K562 (cell line): ENCODE measurements around the gene ZNF581. TPM values are rescaled to one million over a fixed set of nuclear protein-coding genes. Genes with fewer than 3 reads are reported as not detected.

Experiments
- ATAC-seq: fragments of 200-7000 bp; cut with Tn5 transposase; 3 replicates; pipeline ENCODE4 v1.9.1; 2020; ENCODE audit warnings: moderate library complexity
- BruUV-seq: library from RNA; stranded (reverse); fragments of 400-500 nt; replicated peaks from 2 replicates; lab custom pipeline; 2021; lab: Mats Ljungman, UMichigan
- CTCF ChIA-PET: fragments of 300-600 bp; formaldehyde crosslinking; extraction: SDS; loops from one replicate; lab custom pipeline; 2021; ENCODE audit warnings: low intra/inter-chr PET ratio; lab: Yijun Ruan, JAX
- POLR2A ChIA-PET: fragments of 300-600, 350-650 bp; sonication (Branson Sonifier 250); formaldehyde crosslinking; extraction: SDS; loops from one replicate; lab custom pipeline; 2021; ENCODE audit warnings: antibody characterized with exemption, inconsistent platforms; lab: Yijun Ruan, JAX
- DNase-seq, 4 experiments: peaks; one replicate each; pipeline versions ENCODE4 v3.0.0 to v3.0.0-alpha.2; 2011 to 2018; ENCODE audit warnings: low spot score in 3 of 4, mixed read lengths in 3 of 4; ENCODE audit errors: extremely low read depth in 1 of 4
- FAIRE-seq: peaks from 2 replicates; lab custom pipeline; 2011; peaks lifted over from hg19 to GRCh38; lab: Jason Lieb, UNC
- H2AFZ ChIP-seq: 2 replicates; pipeline ENCODE4 v1.6.0; 2011; ENCODE audit warnings: low read depth, low read length, control low read depth, inconsistent platforms
- H3K27ac ChIP-seq: fragments of 200-600 bp; 3 replicates; pipeline ENCODE4 v1.8.0; 2011; ENCODE audit warnings: low read depth, mild to moderate bottlenecking, control low read depth, inconsistent platforms, low read length, moderate library complexity, mixed read lengths; ENCODE audit errors: extremely low read depth
- H3K27me3 ChIP-seq, 2 experiments: fragments of 300-600 bp in 1 of 2; 2 replicates in 1 of 2; 3 replicates in 1 of 2; pipeline versions ENCODE4 v1.6.0 to v1.8.0; 2011; ENCODE audit warnings: inconsistent platforms in 2 of 2, low read length in 2 of 2, mild to moderate bottlenecking in 1 of 2, mixed read lengths in 1 of 2, moderate library complexity in 1 of 2; ENCODE audit not compliant: control insufficient read depth in 2 of 2, insufficient read depth in 2 of 2
- H3K36me3 ChIP-seq: fragments of 300-600 bp; 3 replicates; pipeline ENCODE4 v1.8.0; 2011; ENCODE audit warnings: mild to moderate bottlenecking, low read length, inconsistent platforms; ENCODE audit not compliant: control insufficient read depth, insufficient read depth
- H3K4me1 ChIP-seq, 2 experiments: fragments of 200-600 bp in 1 of 2; replicated peaks in 1 of 2; 2 replicates in 1 of 2; 3 replicates in 1 of 2; pipeline versions ENCODE4 v1.5.1 to v1.8.0; 2011; ENCODE audit warnings: inconsistent platforms in 2 of 2, low read length in 2 of 2, mild to moderate bottlenecking in 1 of 2, mixed read lengths in 1 of 2, moderate library complexity in 1 of 2; ENCODE audit not compliant: control insufficient read depth in 2 of 2, insufficient read depth in 2 of 2
- H3K4me2 ChIP-seq: 2 replicates; pipeline ENCODE4 v1.6.1; 2011; ENCODE audit warnings: low read length, control low read depth, inconsistent platforms, mixed read lengths; ENCODE audit not compliant: insufficient read depth
- H3K4me3 ChIP-seq: fragments of 200-600 bp; sonication (generic), shearing (Covaris generic); 2 replicates; pipeline ENCODE4 v1.5.1; 2016; ENCODE audit warnings: control low read depth, inconsistent platforms
- H3K79me2 ChIP-seq: fragments of 200-600 bp; 3 replicates; pipeline ENCODE4 v1.8.0; 2011; ENCODE audit warnings: low read length, inconsistent platforms; ENCODE audit not compliant: control insufficient read depth, insufficient read depth
- H3K9ac ChIP-seq, 2 experiments: 2 replicates each; pipeline versions ENCODE4 v1.6.0 to v1.6.1; 2011; ENCODE audit warnings: low read depth in 2 of 2, low read length in 2 of 2, control low read depth in 1 of 2, inconsistent platforms in 1 of 2, mild to moderate bottlenecking in 1 of 2, mixed read lengths in 1 of 2; ENCODE audit not compliant: insufficient read depth in 1 of 2
- H3K9me1 ChIP-seq: one replicate; pipeline ENCODE4 v1.6.0; 2011; ENCODE audit warnings: inconsistent platforms, mild to moderate bottlenecking, low read length, moderate library complexity; ENCODE audit not compliant: control insufficient read depth, insufficient read depth
- H3K9me3 ChIP-seq: replicated peaks from 2 replicates; pipeline ENCODE4 v1.5.1; 2011; ENCODE audit warnings: low read depth, low read length, inconsistent platforms; ENCODE audit not compliant: control insufficient read depth, insufficient read depth
- H4K20me1 ChIP-seq: replicated peaks from 2 replicates; pipeline ENCODE4 v1.6.1; 2011; ENCODE audit warnings: low read length, inconsistent platforms, mixed read lengths; ENCODE audit not compliant: control insufficient read depth, insufficient read depth
- CTBP1 ChIP-seq: fragments of 450-650 bp; IDR thresholded peaks from 2 replicates; pipeline ENCODE4 v1.6.1; 2016; ENCODE audit warnings: borderline replicate concordance
- EGR1 ChIP-seq: fragments of 450-650 bp; conservative IDR thresholded peaks from 2 replicates; pipeline ENCODE4 v1.6.1; 2017; ENCODE audit warnings: mild to moderate bottlenecking
- FOXJ2 ChIP-seq: fragments of 200-800 bp; sonication (Bioruptor generic); IDR thresholded peaks from 2 replicates; pipeline ENCODE4 v1.6.1; 2016; ENCODE audit warnings: missing genetic modification characterization, missing compliant biosample characterization
- GABPB1 ChIP-seq: sonication (generic); formaldehyde crosslinking; IDR thresholded peaks from 2 replicates; pipeline ENCODE4 v1.8.0; 2022; ENCODE audit warnings: mild to moderate bottlenecking, missing genetic modification reagents
- HMG20B ChIP-seq: fragments of 250-450 bp; sonication (Bioruptor Pico); IDR thresholded peaks from 2 replicates; pipeline ENCODE4 v1.5.0; 2021; ENCODE audit warnings: mild to moderate bottlenecking
- POLR2AphosphoS5 ChIP-seq: IDR thresholded peaks from 2 replicates; pipeline ENCODE4 v1.6.1; 2011; ENCODE audit warnings: mild to moderate bottlenecking, low read depth, low read length, moderate library complexity; ENCODE audit not compliant: control insufficient read depth, insufficient read depth
- RBFOX2 ChIP-seq: fragments of 200-400 bp; formaldehyde crosslinking; IDR thresholded peaks from 2 replicates; pipeline ENCODE4 v1.6.1; 2017; ENCODE audit warnings: low read depth, mild to moderate bottlenecking, low read length, moderate library complexity
- SP1 ChIP-seq: sonication (generic); formaldehyde crosslinking; IDR thresholded peaks from 2 replicates; pipeline ENCODE4 v1.8.1; 2022; ENCODE audit warnings: mild to moderate bottlenecking, missing genetic modification reagents
- TEAD4 ChIP-seq, 2 experiments: sonication (generic) in 1 of 2; formaldehyde crosslinking in 1 of 2; IDR thresholded peaks; 2 replicates each; pipeline versions ENCODE4 v1.6.1 to v1.8.0; 2012 to 2022; ENCODE audit warnings: borderline replicate concordance in 1 of 2, inconsistent platforms in 1 of 2, low read length in 1 of 2, mild to moderate bottlenecking in 1 of 2, missing genetic modification reagents in 1 of 2
- ZBTB7A ChIP-seq: IDR thresholded peaks from 2 replicates; pipeline ENCODE4 v1.6.1; 2011; ENCODE audit warnings: low read depth, mild to moderate bottlenecking, low read length, moderate library complexity, borderline replicate concordance; ENCODE audit not compliant: control insufficient read depth
- ZFX ChIP-seq: sonication (generic); formaldehyde crosslinking; IDR thresholded peaks from 2 replicates; pipeline ENCODE4 v1.8.0; 2022; ENCODE audit warnings: mild to moderate bottlenecking, missing genetic modification reagents, moderate library complexity
- ZNF445 ChIP-seq: fragments of 250-450 bp; sonication (Bioruptor Pico); IDR thresholded peaks from 2 replicates; pipeline ENCODE4 v1.4.0; 2020; ENCODE audit warnings: low read depth, mild to moderate bottlenecking, moderate library complexity
- WGBS: fragments of 100-300 bp; shearing (Covaris generic); methylation state at CpG from one replicate; pipeline ENCODE4 v1.1.6; 2016; ENCODE audit warnings: low coverage, mixed read lengths; ENCODE audit not compliant: insufficient coverage; ENCODE audit errors: missing lambda C conversion rate; 5-methylcytosine and 5-hydroxymethylcytosine counted together
- in situ Hi-C: fragments of 300-500 bp; cut with MboI; formaldehyde crosslinking; loops from 4 replicates; pipeline ENCODE4 v1.15.0; 2018; ENCODE audit warnings: inconsistent platforms, mixed read lengths
- intact Hi-C: fragments of 100-400 bp; cut with micrococcal nuclease; formaldehyde crosslinking; loops from 2 replicates; pipeline ENCODE4 v1.14.2; 2022
- polyA plus RNA-seq, 8 experiments: library from polyadenylated mRNA; depleted of rRNA in 4 of 8; stranded (reverse) in 5 of 8; unstranded in 3 of 8; fragments of >200 nt; fragmentation: Nextera tagmentation in 2 of 8; fragmentation: Illumina TruSeq in 1 of 8; extraction: Ambion mirVana in 2 of 8; extraction: Trizol in 1 of 8; gene quantifications; 2 replicates each; pipeline versions ENCODE4 v1.2.1 to v1.2.3, GENCODE V29; 2011 to 2014; ENCODE audit warnings: inconsistent platforms in 1 of 8, missing spikeins in 1 of 8
- total RNA-seq, 7 experiments: library from RNA; depleted of rRNA in 6 of 7; stranded (reverse); fragments of >200 nt in 6 of 7; fragmentation: Illumina TruSeq in 2 of 7; extraction: Trizol in 2 of 7; gene quantifications; 2 replicates each; pipeline versions ENCODE4 v1.2.1 to v1.2.3, GENCODE V29; 2011 to 2021; ENCODE audit warnings: low replicate concordance in 1 of 7
- TF ChIP-seq, protein P1 (sequence below), 2 experiments: IDR thresholded peaks; 2 replicates each; pipeline ENCODE4 v1.6.1; 2011; ENCODE audit warnings: borderline replicate concordance in 1 of 2, control low read depth in 1 of 2, low read depth in 1 of 2, low read length in 1 of 2, mild to moderate bottlenecking in 1 of 2, mixed read lengths in 1 of 2, moderate library complexity in 1 of 2; ENCODE audit not compliant: insufficient read depth in 1 of 2, insufficient read length in 1 of 2, poor library complexity in 1 of 2, severe bottlenecking in 1 of 2; ENCODE audit errors: extremely low read depth in 1 of 2
- TF ChIP-seq, protein P2 (sequence below), 2 experiments: fragments of 450-650 bp; IDR thresholded peaks; 2 replicates each; pipeline ENCODE4 v1.6.1; 2016
- TF ChIP-seq, protein P3 (sequence below): fragments of 250-450 bp; sonication (Bioruptor Pico); IDR thresholded peaks from 2 replicates; pipeline ENCODE4 v1.5.0; 2020; ENCODE audit warnings: mild to moderate bottlenecking

ZNF581 gene
- total and polyA plus RNA-seq, 9 of the 15 experiments (the other 6 are each of a cell fraction or from before 2014, with no cell fraction given): 2.4 to 39.4 (median 15.4) TPM

DNA sequence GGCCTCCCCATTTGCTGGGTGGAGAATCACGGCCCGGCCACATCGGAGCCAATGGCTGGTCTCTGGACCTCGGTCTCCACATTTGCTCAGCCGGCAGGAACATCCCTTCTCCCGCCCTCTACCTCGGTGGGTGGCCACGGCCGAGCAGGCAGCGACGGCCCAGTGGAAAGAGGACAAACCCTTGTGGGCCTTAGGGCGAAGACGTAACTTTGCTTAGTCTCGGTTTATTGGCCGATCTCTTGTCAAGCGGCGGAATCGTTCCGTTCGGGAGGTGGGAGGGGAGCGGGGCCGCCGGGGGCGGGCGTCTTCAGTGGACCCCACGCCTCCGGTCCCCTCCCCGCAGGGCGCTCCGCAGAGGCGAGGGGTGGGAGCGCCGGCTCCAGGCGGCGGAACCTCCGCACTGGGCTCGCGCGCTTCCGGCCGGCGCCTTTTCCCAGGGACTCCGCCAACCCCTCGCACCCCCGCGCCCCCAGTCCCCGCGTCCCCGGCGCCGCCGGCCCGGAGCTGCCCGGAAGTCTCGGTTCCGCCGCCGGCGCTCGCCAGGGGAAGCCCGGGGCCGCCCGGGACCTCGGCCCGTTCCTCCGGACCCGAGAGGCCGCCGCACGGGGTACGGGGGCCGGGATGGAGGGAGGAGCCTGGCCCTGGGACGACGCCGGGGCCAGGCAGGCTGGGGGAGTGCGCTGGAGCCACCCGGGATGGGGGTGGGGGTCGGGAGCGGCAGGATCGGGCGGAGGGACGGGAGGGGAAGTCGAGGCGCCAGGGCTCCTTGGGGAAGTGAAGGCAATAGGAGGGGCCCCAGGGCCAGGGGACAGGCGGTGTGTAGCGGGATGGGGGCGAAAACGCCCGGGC is 2.6 kb upstream of the ZNF581 start, which contains the start of gene ZNF580:
TSS of gene ZNF580 (plus strand) at position 426 of the 849 bp plus-strand sequence. CDS start 1,507 bp downstream, outside the sequence.
- no peaks in the 10 kb centered on the region for H3K9me3 ChIP-seq
- peaks cover 85% of the 10 kb centered on the region for H3K79me2 ChIP-seq
- no peaks in the 10 kb centered on the region for H4K20me1 ChIP-seq
- DNase-seq (peak; percentile 80 to 87 (median 86)), FAIRE-seq (peak; percentile 78), ATAC-seq (peak; percentile 79)
- POLR2A ChIA-PET: interaction anchor here (0.6 to 1.0 kb wide), 2 partner anchors 23 to 798 kb away, joined by 3 to 4 read pairs; no protein-coding TSS in a partner anchor
- H3K4me3 ChIP-seq: peak within 1 kb of the TSS; percentile 94
- H3K9ac ChIP-seq: peak within 1 kb of the TSS; percentile 79 to 89
- peak within 1 kb of the TSS; percentile 91 for H3K4me2 ChIP-seq
- 5% methylated on average over 27 of the region's 89 CpGs for WGBS
- no TSS peak for BruUV-seq
- intact Hi-C loops: no loop called here
- H3K27ac ChIP-seq: peak within 1 kb of the TSS; percentile 74
- H3K27me3 ChIP-seq: no peaks in the 10 kb centered on the region
- H3K36me3 ChIP-seq: peaks cover 30% of the 10 kb centered on the region; the same call in 2 of the 3 replicates
- H3K9me1 ChIP-seq: no peaks in the 10 kb centered on the region
- in situ Hi-C loops: loop anchor here (25.0 kb wide), 2 partner anchors 504 to 672 kb away; partner anchors contain the start of genes TNNT1 and ZSCAN5A
- CTCF ChIA-PET: interaction anchor here (1.1 to 1.2 kb wide), 2 partner anchors 13 kb away, joined by 5 read pairs; partner anchors contain the start of gene U2AF2
- H3K4me1 ChIP-seq: peaks cover 43 to 64% of the 10 kb centered on the region in 2 experiments
- H2AFZ ChIP-seq: peak within 1 kb of the TSS; percentile 58
- TF ChIP-seq, protein P1, sequence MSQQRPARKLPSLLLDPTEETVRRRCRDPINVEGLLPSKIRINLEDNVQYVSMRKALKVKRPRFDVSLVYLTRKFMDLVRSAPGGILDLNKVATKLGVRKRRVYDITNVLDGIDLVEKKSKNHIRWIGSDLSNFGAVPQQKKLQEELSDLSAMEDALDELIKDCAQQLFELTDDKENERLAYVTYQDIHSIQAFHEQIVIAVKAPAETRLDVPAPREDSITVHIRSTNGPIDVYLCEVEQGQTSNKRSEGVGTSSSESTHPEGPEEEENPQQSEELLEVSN (IDR thresholded peaks at IDR 0.05; ENCODE audit: borderline replicate concordance in 1 of 2, extremely low read depth in 1 of 2, insufficient read depth in 1 of 2, insufficient read length in 1 of 2, low read depth in 1 of 2, low read length in 1 of 2, poor library complexity in 1 of 2, severe bottlenecking in 1 of 2): peak in 1 of 2 experiments; percentile 87
- no peak for TF ChIP-seq CTBP1
- TF ChIP-seq POLR2AphosphoS5: 0 out of 2 replicates have a peak, but pooled peaks have one; percentile 37
- TF ChIP-seq EGR1: peak; percentile 78
- peak; percentile 82; the same call in 1 of the 2 replicates for TF ChIP-seq GABPB1 (CRISPR knock-in tag)
- TF ChIP-seq ZFX (CRISPR knock-in tag): peak; percentile 62; the same call in 1 of the 2 replicates
- peak; percentile 73 for TF ChIP-seq RBFOX2
- 0 out of 2 replicates have a peak, but pooled peaks have one; percentile 18 for TF ChIP-seq TEAD4 (IDR thresholded peaks at IDR 0.05; ENCODE audit: low read length)
- TF ChIP-seq TEAD4 (CRISPR knock-in tag; IDR thresholded peaks at IDR 0.05; ENCODE audit: borderline replicate concordance): no peak
- TF ChIP-seq ZBTB7A: peak; percentile 93
- TF ChIP-seq HMG20B (CRISPR knock-in tag): no peak
- TF ChIP-seq, protein P2, sequence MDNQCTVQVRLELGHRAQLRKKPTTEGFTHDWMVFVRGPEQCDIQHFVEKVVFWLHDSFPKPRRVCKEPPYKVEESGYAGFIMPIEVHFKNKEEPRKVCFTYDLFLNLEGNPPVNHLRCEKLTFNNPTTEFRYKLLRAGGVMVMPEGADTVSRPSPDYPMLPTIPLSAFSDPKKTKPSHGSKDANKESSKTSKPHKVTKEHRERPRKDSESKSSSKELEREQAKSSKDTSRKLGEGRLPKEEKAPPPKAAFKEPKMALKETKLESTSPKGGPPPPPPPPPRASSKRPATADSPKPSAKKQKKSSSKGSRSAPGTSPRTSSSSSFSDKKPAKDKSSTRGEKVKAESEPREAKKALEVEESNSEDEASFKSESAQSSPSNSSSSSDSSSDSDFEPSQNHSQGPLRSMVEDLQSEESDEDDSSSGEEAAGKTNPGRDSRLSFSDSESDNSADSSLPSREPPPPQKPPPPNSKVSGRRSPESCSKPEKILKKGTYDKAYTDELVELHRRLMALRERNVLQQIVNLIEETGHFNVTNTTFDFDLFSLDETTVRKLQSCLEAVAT (IDR thresholded peaks at IDR 0.05): 0 out of 4 replicates have a peak, but pooled peaks of 1 of the 2 experiments have one; percentile 3
- no peak for TF ChIP-seq ZNF445 (CRISPR knock-in tag)
- 0 out of 2 replicates have a peak, but pooled peaks have one; percentile 36 for TF ChIP-seq FOXJ2
- TF ChIP-seq SP1 (CRISPR knock-in tag): 0 out of 2 replicates have a peak, but pooled peaks have one; percentile 17
- TF ChIP-seq, protein P3, sequence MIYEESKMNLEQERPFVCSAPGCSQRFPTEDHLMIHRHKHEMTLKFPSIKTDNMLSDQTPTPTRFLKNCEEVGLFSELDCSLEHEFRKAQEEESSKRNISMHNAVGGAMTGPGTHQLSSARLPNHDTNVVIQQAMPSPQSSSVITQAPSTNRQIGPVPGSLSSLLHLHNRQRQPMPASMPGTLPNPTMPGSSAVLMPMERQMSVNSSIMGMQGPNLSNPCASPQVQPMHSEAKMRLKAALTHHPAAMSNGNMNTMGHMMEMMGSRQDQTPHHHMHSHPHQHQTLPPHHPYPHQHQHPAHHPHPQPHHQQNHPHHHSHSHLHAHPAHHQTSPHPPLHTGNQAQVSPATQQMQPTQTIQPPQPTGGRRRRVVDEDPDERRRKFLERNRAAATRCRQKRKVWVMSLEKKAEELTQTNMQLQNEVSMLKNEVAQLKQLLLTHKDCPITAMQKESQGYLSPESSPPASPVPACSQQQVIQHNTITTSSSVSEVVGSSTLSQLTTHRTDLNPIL: peak; percentile 70; the same call in 1 of the 2 replicates
